ENCODE results near the gene FCHSD1.

The FCHSD1 gene

DNA sequence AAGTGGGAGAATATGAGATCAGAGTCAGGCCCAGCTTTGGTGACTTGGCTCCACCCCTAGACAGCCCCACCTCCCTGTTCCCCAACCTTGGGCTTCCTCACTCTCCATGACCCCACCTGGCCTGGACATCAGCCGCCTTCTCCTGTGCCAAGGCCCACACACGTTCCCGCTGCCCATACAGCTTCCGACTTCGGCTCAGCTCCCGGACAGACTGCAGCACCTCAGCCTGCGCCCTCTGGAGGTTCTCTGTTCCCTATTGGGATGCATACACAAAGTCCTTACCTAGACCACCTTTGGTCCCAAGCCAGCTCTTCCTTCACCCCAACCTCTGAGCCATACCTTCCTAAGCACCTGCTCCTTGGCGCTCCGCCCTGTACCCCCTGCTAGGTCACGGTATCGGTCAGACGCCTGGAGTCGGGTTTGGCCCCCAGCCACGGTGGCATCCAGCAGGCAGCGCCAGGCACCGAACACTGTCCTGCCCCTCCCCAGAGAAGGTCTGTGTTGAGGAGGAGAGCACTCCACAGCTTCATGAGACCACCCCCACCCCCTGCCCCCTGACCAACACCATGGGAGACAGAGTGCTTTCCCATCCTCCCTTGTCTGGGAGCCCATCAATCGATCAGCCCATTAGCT lies 2.0 kb downstream of the FCHSD1 start:
- no peak for DNase-seq (ENCODE audit: low spot score in 2 of 2)
- peaks cover 60% of the 10 kb centered on the region for H3K4me1 Mint-ChIP-seq
- no peak for ATAC-seq (replicated peaks; ENCODE audit: extremely low read depth, poor library complexity, severe bottlenecking)
- no peaks in the 10 kb centered on the region for H3K9me3 Mint-ChIP-seq
- H3K36me3 Mint-ChIP-seq (ENCODE audit: insufficient read depth) = peaks cover 30% of the 10 kb centered on the region
- H3K27ac Mint-ChIP-seq (ENCODE audit: low read depth) = no peak overlapping the region
- no peak overlapping the region for H3K4me3 Mint-ChIP-seq
- H3K27me3 Mint-ChIP-seq = no peaks in the 10 kb centered on the region

DNA sequence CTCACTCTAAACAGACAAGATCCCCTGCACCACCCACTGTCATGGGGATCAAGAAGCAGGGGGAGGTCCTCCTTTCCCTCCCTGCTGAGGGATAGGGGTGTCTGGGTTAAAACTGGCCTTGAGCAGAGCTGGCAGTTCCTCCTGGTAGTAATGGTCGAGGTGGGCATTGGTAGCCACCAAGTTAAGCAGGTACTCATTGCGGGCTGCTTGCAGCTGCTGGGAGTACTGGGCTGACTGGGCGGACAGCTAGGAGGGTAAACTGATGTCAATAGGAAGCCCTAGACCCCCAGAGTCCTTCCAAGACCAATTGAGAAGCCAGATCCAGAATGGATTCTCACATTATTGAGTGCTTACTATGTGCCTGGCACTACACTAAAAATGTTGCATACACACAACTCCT lies 3.4 kb downstream of the FCHSD1 start:
- Mint-ChIP-seq H3K36me3 (ENCODE audit: insufficient read depth) (peaks cover 39% of the 10 kb centered on the region), H3K4me3 (no peak overlapping the region), H3K9me3 (no peaks in the 10 kb centered on the region), H3K4me1 (peaks cover 60% of the 10 kb centered on the region), H3K27me3 (no peaks in the 10 kb centered on the region), H3K27ac (ENCODE audit: low read depth) (no peak overlapping the region)
- ATAC-seq (replicated peaks; ENCODE audit: extremely low read depth, poor library complexity, severe bottlenecking) = no peak
- no peak for DNase-seq (ENCODE audit: low spot score in 2 of 2)

DNA sequence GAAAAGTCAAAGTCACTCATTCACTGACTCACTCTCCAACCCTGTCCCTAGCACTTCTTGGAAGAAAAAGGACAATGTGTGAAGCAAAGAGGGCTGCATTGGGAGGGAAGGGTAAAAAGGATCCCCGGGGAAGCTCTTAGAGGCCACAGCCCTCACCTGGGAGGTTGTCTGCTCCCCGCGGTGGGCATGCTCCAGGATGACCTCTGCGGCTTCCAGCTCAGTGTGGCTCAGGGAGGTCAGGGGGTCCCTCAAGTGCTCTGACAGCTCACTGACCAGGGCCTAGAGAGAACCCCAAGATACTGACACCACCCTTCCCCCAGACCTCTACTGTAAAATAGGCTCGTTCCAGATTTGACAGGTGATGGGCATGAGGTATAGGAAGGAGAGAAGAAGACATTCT lies 4.0 kb downstream of the FCHSD1 start:
- Mint-ChIP-seq H3K36me3 (ENCODE audit: insufficient read depth) (peaks cover 36% of the 10 kb centered on the region), H3K4me3 (no peak overlapping the region), H3K27ac (ENCODE audit: low read depth) (no peak overlapping the region), H3K9me3 (no peaks in the 10 kb centered on the region), H3K27me3 (no peaks in the 10 kb centered on the region), H3K4me1 (peaks cover 54% of the 10 kb centered on the region)
- no peak for DNase-seq (ENCODE audit: low spot score in 2 of 2)
- ATAC-seq (replicated peaks; ENCODE audit: extremely low read depth, poor library complexity, severe bottlenecking) = no peak

DNA sequence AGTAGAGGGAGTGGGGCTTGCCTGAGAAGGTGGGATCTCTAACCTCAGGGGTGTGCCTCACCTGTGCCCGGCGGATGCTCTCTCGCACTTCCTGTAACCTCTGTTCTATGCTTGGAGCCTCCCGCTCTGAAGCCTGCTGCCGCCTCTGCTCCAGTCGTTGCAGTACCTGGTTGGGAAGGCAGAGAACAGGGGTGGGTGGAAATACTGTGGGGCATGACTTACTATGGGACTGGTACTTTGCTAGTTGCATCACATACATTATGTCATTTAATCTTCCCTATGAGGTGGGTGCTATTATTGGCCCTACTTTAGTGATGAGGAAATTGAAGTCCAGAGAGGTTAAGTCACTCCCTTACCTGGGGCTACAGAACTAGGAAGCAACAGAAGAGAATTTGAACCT lies 5.2 kb downstream of the FCHSD1 start:
- peaks cover 40% of the 10 kb centered on the region for H3K36me3 Mint-ChIP-seq (ENCODE audit: insufficient read depth)
- no peaks in the 10 kb centered on the region for H3K27me3 Mint-ChIP-seq
- peaks cover 54% of the 10 kb centered on the region for H3K4me1 Mint-ChIP-seq
- H3K9me3 Mint-ChIP-seq = no peaks in the 10 kb centered on the region
- no peak overlapping the region for H3K4me3 Mint-ChIP-seq
- no peak overlapping the region for H3K27ac Mint-ChIP-seq (ENCODE audit: low read depth)
- no peak for ATAC-seq (replicated peaks; ENCODE audit: extremely low read depth, poor library complexity, severe bottlenecking)
- DNase-seq (ENCODE audit: low spot score in 2 of 2) = no peak

DNA sequence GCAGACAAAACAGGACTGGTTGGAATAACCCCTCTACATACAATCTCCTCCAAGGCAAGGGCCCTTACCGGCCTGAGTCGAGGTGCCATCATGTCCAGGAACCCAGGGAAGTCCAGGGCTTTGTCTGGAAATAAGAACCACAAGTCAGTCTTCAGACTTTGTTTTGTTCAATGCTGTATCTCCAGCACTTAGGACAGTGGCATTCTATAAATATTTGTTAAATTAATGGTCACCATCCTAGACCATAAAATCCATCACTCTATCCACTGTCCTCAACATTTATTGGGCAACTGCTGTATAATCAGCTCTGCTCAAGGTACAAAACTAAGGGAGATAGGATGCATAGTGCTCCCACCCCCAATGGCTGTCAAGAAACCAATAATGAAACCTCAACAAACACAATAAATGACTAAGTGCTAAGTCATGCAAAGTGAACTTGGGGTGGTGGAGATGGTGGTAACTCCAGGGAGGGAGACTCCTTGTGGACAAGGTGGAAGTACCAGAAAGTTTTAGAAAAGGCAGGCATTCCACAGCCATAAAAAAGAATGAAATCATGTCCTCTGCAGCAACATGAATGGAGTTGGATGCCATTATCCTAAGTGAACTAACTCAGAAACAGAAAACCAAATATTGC lies 9.5 kb downstream of the FCHSD1 start:
- Mint-ChIP-seq H3K27ac (ENCODE audit: low read depth) (no peak overlapping the region), H3K36me3 (ENCODE audit: insufficient read depth) (peaks cover 32% of the 10 kb centered on the region), H3K4me1 (peaks cover 34% of the 10 kb centered on the region), H3K4me3 (no peak overlapping the region), H3K27me3 (no peaks in the 10 kb centered on the region), H3K9me3 (no peaks in the 10 kb centered on the region)
- DNase-seq (ENCODE audit: low spot score in 2 of 2) (no peak), ATAC-seq (replicated peaks; ENCODE audit: extremely low read depth, poor library complexity, severe bottlenecking) (no peak)

DNA sequence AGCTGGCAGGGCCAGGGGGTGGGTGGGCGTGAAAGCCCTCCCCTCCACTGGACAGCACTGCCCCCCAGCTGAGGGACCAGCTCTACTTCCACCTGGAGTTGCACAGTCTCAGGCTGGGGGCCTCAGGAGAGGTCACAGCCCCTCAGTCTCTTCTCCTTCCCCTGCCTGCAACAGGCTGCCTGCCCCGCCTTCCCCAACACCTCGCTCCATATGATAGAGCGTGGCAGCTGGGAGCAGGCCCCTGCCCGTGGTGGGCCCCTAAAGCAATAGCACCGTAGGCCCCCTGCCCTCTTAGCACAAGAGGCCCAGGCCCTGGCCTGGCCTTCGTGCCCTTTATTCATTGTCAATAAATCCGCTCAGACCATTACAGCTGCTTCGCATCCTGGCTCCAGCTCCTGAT lies 10.5 kb downstream of the FCHSD1 start:
- Mint-ChIP-seq H3K4me1 (peaks cover 37% of the 10 kb centered on the region), H3K27me3 (no peaks in the 10 kb centered on the region), H3K9me3 (no peaks in the 10 kb centered on the region), H3K4me3 (no peak overlapping the region), H3K36me3 (ENCODE audit: insufficient read depth) (peaks cover 29% of the 10 kb centered on the region), H3K27ac (ENCODE audit: low read depth) (peak overlapping the region; percentile 29)
- DNase-seq (ENCODE audit: low spot score in 2 of 2) (no peak), ATAC-seq (replicated peaks; ENCODE audit: extremely low read depth, poor library complexity, severe bottlenecking) (no peak)

DNA sequence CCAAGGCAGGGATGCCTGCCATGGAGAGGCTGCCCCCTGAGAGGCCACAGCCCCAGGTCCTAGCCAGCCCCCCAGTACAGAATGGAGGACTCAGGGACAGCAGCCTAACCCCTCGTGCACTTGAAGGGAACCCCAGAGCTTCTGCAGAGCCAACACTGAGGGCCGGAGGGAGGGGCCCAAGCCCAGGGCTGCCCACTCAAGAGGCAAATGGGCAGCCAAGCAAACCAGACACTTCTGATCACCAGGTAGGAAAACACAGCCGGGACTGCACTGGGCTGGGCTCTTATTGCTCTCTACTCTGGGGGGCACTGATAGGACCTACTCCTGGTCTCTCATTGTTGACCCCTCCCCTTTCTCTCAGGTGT lies 11.2 kb downstream of the FCHSD1 start:
- peaks cover 40% of the 10 kb centered on the region for H3K4me1 Mint-ChIP-seq
- no peaks in the 10 kb centered on the region for H3K27me3 Mint-ChIP-seq
- peaks cover 29% of the 10 kb centered on the region for H3K36me3 Mint-ChIP-seq (ENCODE audit: insufficient read depth)
- H3K4me3 Mint-ChIP-seq = no peak overlapping the region
- H3K9me3 Mint-ChIP-seq = no peaks in the 10 kb centered on the region
- no peak overlapping the region for H3K27ac Mint-ChIP-seq (ENCODE audit: low read depth)
- ATAC-seq (replicated peaks; ENCODE audit: extremely low read depth, poor library complexity, severe bottlenecking) = no peak
- no peak for DNase-seq (ENCODE audit: low spot score in 2 of 2)

DNA sequence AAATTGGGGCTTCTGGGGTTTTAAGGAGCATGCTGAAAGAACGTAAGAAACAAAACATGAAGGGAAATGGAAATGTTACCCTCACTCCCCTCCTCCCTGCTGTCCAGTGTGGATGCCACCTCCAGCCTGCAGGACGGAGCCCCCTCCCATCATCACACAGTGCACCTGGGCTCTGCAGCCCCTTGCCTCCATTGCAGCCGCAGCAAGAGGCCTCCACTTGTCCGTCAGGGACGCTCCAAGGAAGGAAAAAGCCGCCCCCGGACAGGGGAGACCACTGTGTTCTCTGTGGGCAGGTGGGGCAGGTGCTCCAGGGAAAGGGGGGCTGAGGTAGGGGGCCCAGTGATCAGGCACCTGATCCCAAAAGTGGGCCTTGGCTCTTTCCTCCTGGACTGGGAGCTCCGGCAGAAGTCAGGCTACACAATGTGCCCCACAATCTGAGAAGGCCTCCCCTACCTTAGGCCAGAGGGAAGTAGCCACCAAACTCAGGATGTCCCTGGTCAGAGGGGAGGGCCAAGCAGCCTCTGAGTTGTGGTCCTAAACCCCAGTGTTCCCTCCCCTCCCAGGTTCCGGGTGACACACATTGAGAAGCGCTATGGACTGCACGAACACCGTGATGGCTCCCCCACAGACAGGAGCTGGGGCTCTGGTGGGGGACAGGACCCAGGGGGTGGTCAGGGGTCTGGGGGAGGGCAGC lies 11.7 kb downstream of the FCHSD1 start:
- Mint-ChIP-seq H3K9me3 (no peaks in the 10 kb centered on the region), H3K36me3 (ENCODE audit: insufficient read depth) (peaks cover 25% of the 10 kb centered on the region), H3K27me3 (no peaks in the 10 kb centered on the region), H3K4me3 (no peak overlapping the region), H3K27ac (ENCODE audit: low read depth) (no peak overlapping the region), H3K4me1 (peaks cover 41% of the 10 kb centered on the region)
- DNase-seq (ENCODE audit: low spot score in 2 of 2) = no peak
- ATAC-seq (replicated peaks; ENCODE audit: extremely low read depth, poor library complexity, severe bottlenecking) = no peak

DNA sequence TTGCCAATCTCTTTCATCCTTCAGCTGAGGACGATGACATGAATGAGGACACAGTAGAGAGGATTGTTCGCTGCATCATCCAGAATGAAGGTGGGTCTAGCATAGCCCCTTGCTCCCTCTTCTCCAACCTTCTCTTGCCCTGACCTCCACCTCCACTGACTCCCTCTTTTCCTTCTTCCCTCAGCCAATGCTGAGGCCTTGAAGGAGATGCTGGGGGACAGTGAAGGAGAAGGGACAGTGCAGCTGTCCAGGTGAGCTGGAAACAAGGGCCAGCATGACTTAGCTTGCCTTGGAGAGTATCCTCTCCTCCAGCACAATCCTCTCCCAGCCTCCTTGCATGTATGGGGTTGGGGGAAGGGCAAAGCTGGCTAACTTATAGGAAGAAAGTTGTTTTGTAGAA lies 12.4 kb downstream of the FCHSD1 start:
- Mint-ChIP-seq H3K27ac (ENCODE audit: low read depth) (no peak overlapping the region), H3K4me3 (peak overlapping the region; percentile 84), H3K4me1 (peaks cover 48% of the 10 kb centered on the region), H3K27me3 (no peaks in the 10 kb centered on the region), H3K9me3 (no peaks in the 10 kb centered on the region), H3K36me3 (ENCODE audit: insufficient read depth) (peaks cover 18% of the 10 kb centered on the region)
- DNase-seq (ENCODE audit: low spot score in 2 of 2) = no peak
- no peak for ATAC-seq (replicated peaks; ENCODE audit: extremely low read depth, poor library complexity, severe bottlenecking)

DNA sequence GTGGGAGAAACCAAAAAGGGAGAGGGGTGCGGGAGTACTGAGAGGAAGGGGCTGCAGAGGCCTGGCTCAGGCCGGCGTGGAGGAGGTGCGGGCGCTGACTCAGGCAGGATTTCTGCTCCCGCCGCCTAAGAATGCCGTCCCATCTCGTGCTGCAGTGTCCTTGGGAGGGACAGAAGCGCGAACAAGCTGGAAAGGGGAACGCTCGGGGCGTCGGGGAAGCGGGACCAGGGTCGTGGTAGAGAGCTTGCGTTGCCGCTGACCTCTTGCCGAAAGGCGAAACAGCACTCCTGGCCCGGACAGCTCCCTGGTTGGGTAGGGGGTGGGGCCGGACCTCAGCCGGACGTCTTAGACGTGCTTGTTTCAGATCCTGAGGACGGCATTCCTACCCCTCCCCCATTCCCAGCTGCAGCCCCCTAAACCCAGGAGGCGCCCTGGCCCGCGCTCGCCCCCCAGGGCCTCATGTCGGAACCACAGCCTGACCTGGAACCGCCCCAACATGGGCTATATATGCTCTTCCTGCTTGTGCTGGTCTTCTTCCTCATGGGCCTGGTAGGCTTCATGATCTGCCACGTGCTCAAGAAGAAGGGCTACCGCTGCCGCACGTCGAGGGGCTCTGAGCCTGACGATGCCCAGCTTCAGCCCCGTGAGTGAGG lies 13.3 kb downstream of the FCHSD1 start:
- H3K4me3 Mint-ChIP-seq = peak overlapping the region; percentile 84
- peaks cover 48% of the 10 kb centered on the region for H3K4me1 Mint-ChIP-seq
- DNase-seq (ENCODE audit: low spot score in 2 of 2) (peak; percentile 37 to 48), ATAC-seq (replicated peaks; ENCODE audit: extremely low read depth, poor library complexity, severe bottlenecking) (peak; percentile 50)
- no peaks in the 10 kb centered on the region for H3K9me3 Mint-ChIP-seq
- peaks cover 14% of the 10 kb centered on the region for H3K36me3 Mint-ChIP-seq (ENCODE audit: insufficient read depth)
- peak overlapping the region; percentile 61 for H3K27ac Mint-ChIP-seq (ENCODE audit: low read depth)
- H3K27me3 Mint-ChIP-seq = no peaks in the 10 kb centered on the region

DNA sequence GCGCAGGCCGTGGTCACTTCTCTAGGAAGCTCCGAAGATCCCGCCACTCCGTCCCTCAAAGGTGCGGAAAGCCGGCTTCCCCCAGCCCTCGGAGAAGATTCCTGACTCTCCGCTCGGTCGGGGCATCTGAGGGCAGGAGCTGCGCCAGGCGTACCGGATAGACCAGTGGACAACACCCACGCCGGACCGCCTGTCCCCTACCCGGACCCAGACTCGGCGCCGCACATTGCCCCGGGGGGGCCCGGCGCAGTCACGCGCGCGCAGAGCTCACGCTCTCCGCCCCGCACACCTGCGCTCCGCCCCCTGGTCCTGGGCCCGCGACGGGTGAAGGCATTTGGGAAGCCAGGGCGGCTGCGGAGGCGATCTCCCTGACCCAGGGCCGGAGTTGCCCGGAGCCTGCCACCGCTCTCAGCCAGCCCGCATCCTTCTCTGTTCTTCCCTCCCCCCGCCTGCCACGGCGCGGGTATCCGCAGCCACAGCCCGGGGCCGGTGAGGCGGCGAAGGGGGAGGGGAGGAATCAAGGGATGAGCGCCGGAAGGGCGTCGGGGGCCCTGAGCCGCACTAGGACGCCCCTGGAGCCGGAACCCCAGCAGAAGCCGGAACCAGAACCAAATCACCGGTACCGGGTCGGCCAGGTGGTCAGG lies 14.0 kb downstream of the FCHSD1 start:
- Mint-ChIP-seq H3K27ac (ENCODE audit: low read depth) (peak overlapping the region; percentile 61), H3K36me3 (ENCODE audit: insufficient read depth) (peaks cover 14% of the 10 kb centered on the region), H3K4me3 (peak overlapping the region; percentile 84), H3K4me1 (peaks cover 48% of the 10 kb centered on the region), H3K27me3 (no peaks in the 10 kb centered on the region), H3K9me3 (no peaks in the 10 kb centered on the region)
- DNase-seq (ENCODE audit: low spot score in 2 of 2) = no peak
- peak; percentile 65 for ATAC-seq (replicated peaks; ENCODE audit: extremely low read depth, poor library complexity, severe bottlenecking)

DNA sequence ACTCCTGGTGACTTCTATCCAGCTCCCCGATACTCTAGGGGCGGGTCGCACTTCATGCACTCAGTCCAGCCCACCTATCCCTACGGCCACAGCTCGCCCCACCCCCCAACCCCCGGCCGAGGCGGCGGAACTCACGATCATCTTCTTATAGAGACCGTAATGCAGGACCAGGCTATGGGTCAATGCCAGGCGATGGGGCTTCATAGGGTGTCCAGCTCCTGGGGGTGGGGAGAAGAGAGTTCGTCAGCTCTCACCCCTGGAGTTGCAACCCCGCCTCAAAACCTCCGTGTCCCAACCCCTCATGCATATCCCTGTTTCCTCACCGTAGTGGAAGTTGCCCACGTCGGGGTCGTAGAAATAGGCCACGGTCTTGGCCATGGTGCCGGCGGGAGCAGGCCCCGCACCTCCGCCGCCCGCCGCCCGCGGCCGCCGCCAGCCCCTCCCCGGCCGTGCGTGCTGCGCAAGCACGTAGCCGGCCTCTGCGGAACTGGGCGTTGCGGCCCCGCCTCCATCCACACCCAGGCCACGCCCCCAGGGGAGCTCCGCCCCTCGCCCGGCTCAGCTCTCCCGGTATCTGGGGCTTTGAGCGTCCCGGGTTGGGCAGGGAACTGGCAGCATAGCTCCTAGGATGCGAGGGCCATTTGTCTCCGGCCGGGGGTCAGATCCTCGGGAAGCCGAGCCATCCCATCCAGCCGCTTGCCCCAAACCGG lies 14.7 kb downstream of the FCHSD1 start, which contains the start of the genes HDAC3 and RELL2:
TSS of gene HDAC3 (minus strand) at position 437 of the 710 bp plus-strand sequence. CDS start at position 378, 59 bp downstream.
TSS of gene RELL2 (plus strand) at position 585 of the 710 bp plus-strand sequence. CDS start 1,229 bp downstream, outside the sequence.
- Mint-ChIP-seq H3K36me3 (ENCODE audit: insufficient read depth) (peaks cover 11% of the 10 kb centered on the region), H3K9me3 (no peaks in the 10 kb centered on the region), H3K4me3 (peak within 1 kb of the TSS; percentile 84), H3K4me1 (peaks cover 42% of the 10 kb centered on the region), H3K27ac (ENCODE audit: low read depth) (peak within 1 kb of the TSS; percentile 88), H3K27me3 (no peaks in the 10 kb centered on the region)
- peak; percentile 82 for ATAC-seq (replicated peaks; ENCODE audit: extremely low read depth, poor library complexity, severe bottlenecking)
- peak; percentile 90 to 97 for DNase-seq (ENCODE audit: low spot score in 2 of 2)

All from central memory CD8-positive, alpha-beta T cell (primary cell).